Keratinocyte (primary cell): ENCODE measurements around the gene CDC42BPG. TPM values are rescaled to one million over a fixed set of nuclear protein-coding genes. Genes with fewer than 3 reads are reported as not detected.

Source experiments
- DNase-seq: peaks from one replicate; pipeline ENCODE4 v3.0.0-alpha.2; 2011; ENCODE audit warnings: low read depth, missing footprints, low spot score
- FAIRE-seq: peaks from 2 replicates; lab custom pipeline; 2011; peaks lifted over from hg19 to GRCh38; lab: Jason Lieb, UNC
- H2AFZ ChIP-seq: 2 replicates; pipeline ENCODE4 v1.6.0; 2012; ENCODE audit warnings: low read length, control low read depth, inconsistent platforms; ENCODE audit not compliant: control insufficient read depth
- H3K27ac ChIP-seq: 2 replicates; pipeline ENCODE4 v1.5.1; 2011; ENCODE audit warnings: low read length; ENCODE audit not compliant: control insufficient read depth, insufficient read depth
- H3K27me3 ChIP-seq: 3 replicates; pipeline ENCODE4 v1.6.0; 2011; ENCODE audit warnings: low read length; ENCODE audit not compliant: control insufficient read depth, insufficient read depth; ENCODE audit errors: extremely low read depth
- H3K36me3 ChIP-seq, 2 experiments: 2 replicates in 1 of 2; 3 replicates in 1 of 2; pipeline ENCODE4 v1.5.1; 2011; ENCODE audit warnings: low read length in 2 of 2, mild to moderate bottlenecking in 1 of 2; ENCODE audit not compliant: control insufficient read depth in 2 of 2, insufficient read depth in 2 of 2; ENCODE audit errors: extremely low read depth in 1 of 2
- H3K4me1 ChIP-seq: 3 replicates; pipeline ENCODE4 v1.5.1; 2011; ENCODE audit warnings: low read length; ENCODE audit not compliant: control insufficient read depth, insufficient read depth; ENCODE audit errors: extremely low read depth
- H3K4me2 ChIP-seq: 3 replicates; pipeline ENCODE4 v1.6.0; 2011; ENCODE audit warnings: low read depth, low read length; ENCODE audit not compliant: control insufficient read depth, insufficient read depth; ENCODE audit errors: extremely low read depth
- H3K4me3 ChIP-seq, 3 experiments: fragments of 200-600 bp in 1 of 3; sonication (generic) in 1 of 3; 2 replicates in 2 of 3; 3 replicates in 1 of 3; pipeline ENCODE4 v1.5.1; 2011 to 2016; ENCODE audit warnings: low read length in 3 of 3, mild to moderate bottlenecking in 3 of 3, control low read depth in 2 of 3, inconsistent platforms in 1 of 3, low read depth in 1 of 3, mixed read lengths in 1 of 3, mixed run types in 1 of 3, moderate library complexity in 1 of 3; ENCODE audit not compliant: control insufficient read depth in 2 of 3, insufficient read depth in 2 of 3; ENCODE audit errors: extremely low read depth in 1 of 3
- H3K79me2 ChIP-seq: 2 replicates; pipeline ENCODE4 v1.6.0; 2012; ENCODE audit warnings: low read length; ENCODE audit not compliant: control insufficient read depth, insufficient read depth
- H3K9ac ChIP-seq: 3 replicates; pipeline ENCODE4 v1.6.0; 2011; ENCODE audit warnings: low read length; ENCODE audit not compliant: control insufficient read depth, insufficient read depth; ENCODE audit errors: extremely low read depth
- H3K9me1 ChIP-seq: 3 replicates; pipeline ENCODE4 v1.6.0; 2011; ENCODE audit warnings: low read length; ENCODE audit not compliant: control insufficient read depth, insufficient read depth; ENCODE audit errors: extremely low read depth
- H3K9me3 ChIP-seq: 2 replicates; pipeline ENCODE4 v1.5.1; 2012; ENCODE audit warnings: low read depth, low read length; ENCODE audit not compliant: control insufficient read depth
- H4K20me1 ChIP-seq: 3 replicates; pipeline ENCODE4 v1.6.0; 2011; ENCODE audit warnings: low read length; ENCODE audit not compliant: control insufficient read depth, insufficient read depth; ENCODE audit errors: extremely low read depth
- CTCF ChIP-seq, 3 experiments: IDR thresholded peaks in 1 of 3; conservative IDR thresholded peaks in 1 of 3; optimal IDR thresholded peaks in 1 of 3; 2 replicates in 2 of 3; 3 replicates in 1 of 3; pipeline versions ENCODE3 to v1.5.1; 2011; ENCODE audit warnings: low read length in 3 of 3, mild to moderate bottlenecking in 3 of 3, moderate library complexity in 2 of 3, control low read depth in 1 of 3, inconsistent platforms in 1 of 3; ENCODE audit not compliant: insufficient read depth in 2 of 3; ENCODE audit errors: extremely low read depth in 1 of 3
- EZH2 ChIP-seq: IDR thresholded peaks from one replicate; pipeline ENCODE4 v1.6.1; 2012; ENCODE audit warnings: inconsistent platforms, mild to moderate bottlenecking, low read length, moderate library complexity
- dilution Hi-C: fragments of 300-500 bp; cut with MboI; formaldehyde crosslinking; loops from one replicate; pipeline ENCODE4 v1.7.0; 2020; ENCODE audit warnings: low sequenced_read_pairs; ENCODE audit not compliant: extremely low pct_ligation_motif_present
- polyA plus RNA-seq, 5 experiments: library from polyadenylated mRNA; depleted of rRNA in 3 of 5; stranded (reverse) in 3 of 5; stranded (forward) in 1 of 5; unstranded in 1 of 5; fragments of >200 nt; gene quantifications; 1 replicate in 1 of 5; 2 replicates in 3 of 5; 3 replicates in 1 of 5; pipeline versions ENCODE4 v1.2.1 to v1.2.3, GENCODE V29; 2011 to 2012; ENCODE audit warnings: missing spikeins in 2 of 5, low read depth in 1 of 5, low replicate concordance in 1 of 5

The CDC42BPG gene
- polyA plus RNA-seq, 1 donor (not counting 4 experiments of a cell fraction or from before 2014, with no cell fraction given): 2.5 TPM

DNA sequence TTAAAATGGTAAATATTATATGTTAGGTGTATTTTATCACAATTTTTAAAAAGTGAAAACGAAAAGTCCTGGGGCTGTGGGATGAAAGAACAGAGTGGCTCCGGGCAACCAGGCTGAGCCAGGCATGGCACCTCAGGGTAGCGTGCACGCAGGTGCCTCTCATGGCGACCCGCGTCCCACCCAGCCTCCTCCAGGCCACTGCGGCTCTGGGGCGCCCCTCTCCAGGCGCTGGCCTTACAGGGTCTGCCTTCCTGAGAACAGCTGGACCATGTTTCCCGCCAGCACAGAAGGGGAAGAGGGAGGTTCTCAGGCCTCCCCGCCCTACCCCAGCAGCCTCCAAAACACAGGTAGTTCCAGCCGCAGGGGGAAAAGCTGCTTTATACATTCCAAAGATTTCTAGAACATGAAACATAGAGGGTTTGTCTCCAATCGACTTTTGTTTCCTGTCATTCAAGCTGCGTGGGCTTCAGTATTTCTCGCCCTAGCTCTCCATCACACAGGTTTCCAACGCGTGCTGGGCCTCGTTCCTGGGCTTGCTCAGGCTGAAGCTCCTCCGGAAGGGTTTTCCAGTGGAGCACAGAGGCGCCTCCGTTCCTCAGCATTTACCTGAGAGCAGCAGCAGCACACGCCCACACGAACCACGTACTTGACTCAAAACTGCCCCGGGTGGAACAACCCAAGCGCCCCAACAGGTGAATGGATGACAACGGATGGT is 23.5 kb upstream of the CDC42BPG start:
- Histone ChIP-seq H3K4me3 (no peak overlapping the region), H3K36me3 (peaks cover 13 to 43% of the 10 kb centered on the region in 2 experiments), H2AFZ (no peak overlapping the region), H3K27me3 (no peaks in the 10 kb centered on the region), H3K9me3 (no peaks in the 10 kb centered on the region), H4K20me1 (peaks cover 11% of the 10 kb centered on the region), H3K9me1 (peaks cover 11% of the 10 kb centered on the region), H3K79me2 (peaks cover 85% of the 10 kb centered on the region), H3K4me2 (peak overlapping the region; percentile 60), H3K9ac (peak overlapping the region; percentile 54), H3K27ac (peak overlapping the region; percentile 80), H3K4me1 (peaks cover 82% of the 10 kb centered on the region)
- peak; percentile 57 for FAIRE-seq
- no peak for DNase-seq
- TF ChIP-seq CTCF (optimal IDR thresholded peaks at IDR 0.05 in 1 of 3, IDR thresholded peaks at IDR 0.05 in 1 of 3, conservative IDR thresholded peaks at IDR 0.05 in 1 of 3; ENCODE audit: extremely low read depth in 1 of 3, insufficient read depth in 2 of 3, low read length in 3 of 3) (peak in 2 of 3 experiments; percentile 7 to 8), EZH2 (no peak)
- dilution Hi-C loops: no loop called here

DNA sequence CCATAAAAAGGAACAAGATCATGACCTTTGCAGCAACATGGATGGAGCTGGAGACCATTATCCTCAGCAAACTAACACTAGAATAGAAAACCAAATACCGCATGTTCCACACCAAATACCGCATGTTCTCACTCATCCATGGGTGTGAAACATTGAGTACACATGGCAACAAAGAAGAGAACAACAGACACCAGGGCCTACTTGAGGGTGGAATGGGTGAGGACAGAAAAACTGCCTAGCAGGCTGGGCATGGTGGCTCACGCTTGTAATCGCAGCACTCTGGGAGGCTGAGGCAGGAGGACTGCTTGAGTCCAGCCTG is 21.7 kb upstream of the CDC42BPG start:
- peaks cover 11% of the 10 kb centered on the region for H4K20me1 ChIP-seq
- no peak for DNase-seq
- TF ChIP-seq CTCF (optimal IDR thresholded peaks at IDR 0.05 in 1 of 3, IDR thresholded peaks at IDR 0.05 in 1 of 3, conservative IDR thresholded peaks at IDR 0.05 in 1 of 3; ENCODE audit: extremely low read depth in 1 of 3, insufficient read depth in 2 of 3, low read length in 3 of 3) (no peak), EZH2 (no peak)
- H3K4me3 ChIP-seq: no peak overlapping the region
- H3K27me3 ChIP-seq: no peaks in the 10 kb centered on the region
- peaks cover 14% of the 10 kb centered on the region for H3K9me1 ChIP-seq
- no peaks in the 10 kb centered on the region for H3K9me3 ChIP-seq
- H3K9ac ChIP-seq: no peak overlapping the region
- FAIRE-seq: no peak
- H3K27ac ChIP-seq: peak overlapping the region; percentile 36
- peaks cover 11 to 27% of the 10 kb centered on the region in 2 experiments for H3K36me3 ChIP-seq
- H3K4me2 ChIP-seq: peak overlapping the region; percentile 18
- no peak overlapping the region for H2AFZ ChIP-seq
- peaks cover 84% of the 10 kb centered on the region for H3K79me2 ChIP-seq
- dilution Hi-C loops: no loop called here
- peaks cover 81% of the 10 kb centered on the region for H3K4me1 ChIP-seq
